Activated gamma-delta T cell (primary cell): ENCODE data around the gene RS1.

Experiments
- DNase-seq: peaks from one replicate; lab custom pipeline; 2025; lab: John Stamatoyannopoulos, UW

Gene RS1

GRCh38 chrX:18668071-18668835, 3.7 kb downstream of the RS1 start:
- DNase-seq: no peak

GRCh38 chrX:18666614-18667013, 5.3 kb downstream of the RS1 start:
- no peak for DNase-seq

- no peak for DNase-seq
Measured at GRCh38 chrX:18664947-18665346, 7.0 kb downstream of the RS1 start.

GRCh38 chrX:18661273-18661672, 10.6 kb downstream of the RS1 start:
- DNase-seq: no peak

GRCh38 chrX:18654875-18655836, 16.8 kb downstream of the RS1 start:
- DNase-seq: no peak

- DNase-seq: no peak
Measured at GRCh38 chrX:18652636-18653035, 19.3 kb downstream of the RS1 start.

GRCh38 chrX:18650662-18651061, 21.2 kb downstream of the RS1 start:
- no peak for DNase-seq

GRCh38 chrX:18649498-18649951, 22.4 kb downstream of the RS1 start:
- DNase-seq: no peak

- DNase-seq: no peak
Measured at GRCh38 chrX:18647621-18648020, 24.3 kb downstream of the RS1 start.

- no peak for DNase-seq
Measured at GRCh38 chrX:18643853-18644252, 28.1 kb downstream of the RS1 start.

GRCh38 chrX:18643243-18643642, 28.7 kb downstream of the RS1 start:
- DNase-seq: no peak

- DNase-seq: no peak
Measured at GRCh38 chrX:18640686-18641085, 31.2 kb downstream of the RS1 start.

- no peak for DNase-seq
Measured at GRCh38 chrX:18639280-18639679, 32.6 kb downstream of the RS1 start.

- DNase-seq: no peak
Measured at GRCh38 chrX:18638398-18638797, 33.5 kb downstream of the RS1 start.

- no peak for DNase-seq
Measured at GRCh38 chrX:18630934-18631333, 41.0 kb downstream of the RS1 start.

- no peak for DNase-seq
Measured at GRCh38 chrX:18624599-18624998, 47.3 kb downstream of the RS1 start.

- no peak for DNase-seq
Measured at GRCh38 chrX:18620349-18620748, 51.6 kb downstream of the RS1 start.

- DNase-seq: no peak
Measured at GRCh38 chrX:18619288-18619687, 52.6 kb downstream of the RS1 start.

- no peak for DNase-seq
Measured at GRCh38 chrX:18617407-18617750, 54.5 kb downstream of the RS1 start.

- no peak for DNase-seq
Measured at GRCh38 chrX:18616688-18617406, 55.1 kb downstream of the RS1 start.

- DNase-seq: no peak
Measured at GRCh38 chrX:18613930-18614639, 57.8 kb downstream of the RS1 start.

GRCh38 chrX:18607966-18608365, 63.9 kb downstream of the RS1 start:
- no peak for DNase-seq
